ENCODE measurements around the gene YY1AP1.
"Not testable (repeated sequence)": the region's sequence is repeated elsewhere in the genome, so short reads cannot be mapped to it uniquely, and the experiment has no call there.

- TF ChIP-seq CTCF (conservative IDR thresholded peaks at IDR 0.05 in 1 of 2, IDR thresholded peaks at IDR 0.05 in 1 of 2; ENCODE audit: low read depth in 1 of 2, low read length in 2 of 2); EZH2 (IDR thresholded peaks at IDR 0.05; ENCODE audit: low read length, missing control alignments): not testable (repeated sequence)
Observed at GRCh38 chr1:155661239-155661638, 27.3 kb downstream of the YY1AP1 start.

All from fibroblast of lung (primary cell).